GM12892 (cell line): ENCODE measurements around the gene TMEM109.

Source experiments
- DNase-seq: peaks from one replicate; pipeline ENCODE4 v3.0.0; 2011; ENCODE audit not compliant: insufficient read length
- FAIRE-seq: peaks from 2 replicates; lab custom pipeline; 2011; peaks lifted over from hg19 to GRCh38; lab: Jason Lieb, UNC
- POLR2A ChIP-seq: IDR thresholded peaks from 2 replicates; pipeline ENCODE4 v1.6.1; 2011; ENCODE audit warnings: low read depth, low read length, control low read depth
- POLR2AphosphoS5 ChIP-seq: IDR thresholded peaks from 2 replicates; pipeline ENCODE4 v1.6.1; 2011; ENCODE audit warnings: low read depth, low read length, control low read depth
- TAF1 ChIP-seq: IDR thresholded peaks from 2 replicates; pipeline ENCODE4 v1.6.1; 2011; ENCODE audit warnings: low read depth, mild to moderate bottlenecking, control low read depth, low read length, borderline replicate concordance

The TMEM109 gene

DNA sequence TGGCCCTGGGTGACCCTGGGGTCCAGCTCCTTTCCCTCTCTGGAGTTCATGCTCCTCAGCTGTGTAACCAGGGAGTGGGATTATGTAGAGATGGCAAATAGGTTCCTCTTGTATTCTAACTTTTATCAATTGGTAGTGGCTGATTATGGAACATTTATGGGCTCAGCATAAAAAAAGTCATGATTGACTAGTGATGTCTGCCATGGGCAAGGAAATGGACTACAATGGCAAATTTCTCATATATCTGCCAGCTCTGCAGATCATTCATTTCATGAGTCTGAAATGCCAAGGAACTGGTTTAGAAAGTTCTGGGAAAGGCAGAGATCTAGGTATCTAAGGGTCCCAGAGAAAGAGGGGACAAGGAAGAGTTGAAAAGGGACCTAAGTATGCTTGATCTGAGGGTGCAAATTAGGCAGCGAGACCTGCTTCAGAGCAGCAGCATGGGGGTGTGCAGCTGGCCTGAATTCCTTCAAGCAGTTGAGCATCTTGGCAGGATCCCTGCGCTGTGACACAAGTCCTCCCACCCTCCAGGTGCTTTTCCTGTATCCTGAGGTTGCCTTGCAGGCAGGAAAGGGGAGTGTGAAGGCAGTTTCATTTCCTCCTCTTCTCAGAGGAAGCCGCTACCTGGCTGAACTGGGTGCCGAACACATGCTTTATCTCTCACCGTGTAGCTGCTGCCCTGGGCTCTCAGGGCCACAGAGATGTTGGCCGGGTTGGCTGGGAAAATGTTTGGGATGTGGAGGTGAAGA is 27.6 kb downstream of the TMEM109 start:
- FAIRE-seq (no peak), DNase-seq (no peak)
- TF ChIP-seq TAF1 = no peak
- TF ChIP-seq POLR2AphosphoS5 = no peak
- TF ChIP-seq POLR2A = no peak

DNA sequence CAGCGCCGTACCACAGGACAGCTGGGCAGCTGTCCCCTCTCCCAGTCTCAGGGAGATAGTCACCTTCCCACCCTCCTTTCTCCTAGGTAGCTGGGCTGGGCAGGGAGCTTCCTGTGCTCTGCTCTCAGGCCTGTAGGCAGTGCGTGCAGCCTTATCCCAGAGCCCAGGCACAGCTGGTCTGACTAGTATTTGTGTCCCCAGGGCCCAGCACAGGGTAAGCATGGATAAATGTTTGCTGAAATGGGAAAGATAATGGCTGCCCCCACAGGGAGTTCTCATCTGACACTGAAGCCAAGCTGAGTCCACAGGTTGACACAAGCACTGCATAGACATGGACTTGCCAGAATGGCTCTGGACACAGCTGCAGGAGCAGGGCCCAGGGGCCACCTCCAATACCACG is 28.3 kb downstream of the TMEM109 start:
- no peak for DNase-seq
- no peak for TF ChIP-seq POLR2AphosphoS5
- no peak for TF ChIP-seq TAF1
- no peak for TF ChIP-seq POLR2A
- no peak for FAIRE-seq

DNA sequence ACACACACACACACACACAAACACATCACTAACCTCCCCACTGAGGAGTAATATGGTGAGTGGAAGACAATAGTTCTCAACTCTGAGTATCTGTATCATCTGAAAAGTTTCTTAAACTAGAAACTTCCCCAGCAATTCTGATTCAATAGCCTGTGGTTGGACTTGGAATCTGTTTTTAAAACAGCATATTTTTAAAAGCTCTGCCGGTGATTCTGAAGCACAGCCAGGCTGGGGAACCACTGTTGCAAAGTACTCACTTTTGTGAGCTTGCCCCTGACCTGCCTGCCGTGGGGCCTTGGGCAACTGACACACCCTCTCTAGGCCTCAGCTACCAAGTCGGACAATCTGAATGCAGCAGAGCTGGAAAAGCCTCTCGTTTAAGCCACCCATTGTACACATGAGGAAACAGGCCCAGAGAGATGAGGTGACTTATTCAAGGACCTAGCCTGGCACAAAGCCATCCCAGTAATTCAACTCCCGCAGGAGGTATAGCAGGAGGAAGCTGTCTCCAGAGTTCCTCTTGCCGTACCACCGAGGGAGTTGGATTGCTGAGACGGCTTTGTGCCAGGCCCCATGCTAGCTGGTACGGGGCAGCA is 29.1 kb downstream of the TMEM109 start:
- FAIRE-seq (no peak), DNase-seq (no peak)
- TF ChIP-seq POLR2A = no peak
- TF ChIP-seq POLR2AphosphoS5 = no peak
- no peak for TF ChIP-seq TAF1

DNA sequence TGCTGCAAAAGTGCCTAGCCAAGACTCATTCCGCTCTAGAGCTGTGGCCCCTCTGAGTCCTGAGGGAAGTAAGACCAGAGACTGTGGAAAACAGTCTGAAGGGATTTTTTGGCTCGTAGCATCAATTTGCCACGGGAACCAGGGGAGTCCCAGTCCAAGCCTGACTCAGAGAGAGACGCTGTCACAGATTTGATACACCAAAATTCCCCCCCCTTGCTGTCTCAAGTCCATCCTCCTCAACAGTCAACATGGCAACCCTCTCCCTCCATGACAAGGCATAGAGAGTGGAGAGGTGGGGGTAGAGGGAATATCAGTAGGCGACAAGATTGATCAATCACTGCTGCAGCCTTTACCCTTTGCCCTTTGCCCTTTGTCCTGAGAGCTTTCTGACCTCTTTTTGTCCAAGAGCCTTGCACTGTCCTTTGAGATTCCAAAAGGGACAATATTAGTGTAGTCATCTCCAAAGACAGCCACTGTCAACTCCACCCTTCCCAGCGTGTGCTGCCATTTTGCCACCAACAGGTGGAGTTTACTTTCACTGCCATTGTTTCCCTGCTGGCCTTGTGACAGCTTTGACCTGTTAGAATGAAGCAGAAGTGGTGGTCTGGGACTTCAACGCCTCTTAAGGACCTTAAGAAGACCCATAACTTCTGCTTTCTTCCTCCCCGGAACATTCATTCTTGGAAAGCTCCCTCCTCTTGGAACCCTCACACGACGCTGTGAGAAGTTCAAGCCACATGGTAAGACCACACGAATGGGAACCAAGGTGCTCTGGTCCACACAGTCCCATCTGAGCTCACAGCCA is 30.7 kb downstream of the TMEM109 start:
- TF ChIP-seq TAF1 (no peak), POLR2AphosphoS5 (no peak), POLR2A (no peak)
- DNase-seq (no peak), FAIRE-seq (peak; percentile 51)

DNA sequence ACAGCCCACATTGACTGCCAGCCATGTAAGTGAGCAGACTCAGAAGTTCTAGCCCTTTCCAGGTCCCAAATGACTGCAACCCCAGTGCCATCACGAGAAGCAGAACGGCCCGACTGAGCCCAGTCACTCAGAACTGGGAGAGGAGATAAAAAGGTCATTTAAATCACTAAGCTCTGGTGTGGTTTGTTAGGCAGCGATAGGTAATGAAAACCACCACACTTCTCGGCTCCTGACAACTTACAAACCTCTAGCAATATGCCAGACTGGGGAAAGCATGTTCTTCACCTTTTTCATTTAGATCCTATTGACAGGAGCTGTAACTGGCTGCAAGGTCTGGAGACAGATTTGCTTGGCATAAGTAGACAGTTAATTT is 31.3 kb downstream of the TMEM109 start:
- no peak for FAIRE-seq
- TF ChIP-seq POLR2AphosphoS5 = peak; percentile 44; the same call in 1 of the 2 replicates
- no peak for TF ChIP-seq TAF1
- DNase-seq = no peak

DNA sequence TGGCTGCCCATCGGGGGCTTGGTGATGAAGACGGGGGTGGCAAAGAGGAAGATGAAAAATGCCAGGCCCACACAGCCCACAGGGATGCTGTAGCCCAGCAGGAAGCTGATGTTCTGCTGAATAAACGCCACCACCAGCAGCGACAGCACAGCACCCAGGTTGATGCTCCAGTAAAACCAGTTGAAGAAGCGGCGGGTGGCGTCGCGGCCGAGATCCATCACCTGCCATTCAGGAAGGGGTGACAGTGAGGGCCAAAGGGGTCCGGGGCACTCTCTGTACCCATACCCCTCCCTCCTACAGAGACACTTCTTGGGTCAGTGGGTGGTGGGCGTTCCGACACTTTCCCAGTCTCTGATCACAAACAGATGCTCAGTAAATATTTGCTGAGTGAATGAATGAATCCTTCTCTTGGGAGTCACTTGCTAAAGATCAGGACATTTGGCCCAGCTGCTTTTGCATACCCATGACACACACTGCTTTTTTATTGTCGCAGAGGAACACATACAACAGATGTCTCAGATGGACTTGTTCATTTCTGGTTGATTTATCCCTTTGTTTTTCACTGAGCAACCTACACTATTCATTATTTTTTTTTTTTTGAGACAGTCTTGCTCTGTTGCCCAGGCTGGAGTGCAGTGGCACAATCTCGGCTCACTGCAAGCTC is 32.8 kb downstream of the TMEM109 start:
- DNase-seq = no peak
- 0 out of 2 replicates have a peak, but pooled peaks have one; percentile 24 for TF ChIP-seq POLR2AphosphoS5
- TF ChIP-seq POLR2A = no peak
- TF ChIP-seq TAF1 = no peak
- FAIRE-seq = no peak

DNA sequence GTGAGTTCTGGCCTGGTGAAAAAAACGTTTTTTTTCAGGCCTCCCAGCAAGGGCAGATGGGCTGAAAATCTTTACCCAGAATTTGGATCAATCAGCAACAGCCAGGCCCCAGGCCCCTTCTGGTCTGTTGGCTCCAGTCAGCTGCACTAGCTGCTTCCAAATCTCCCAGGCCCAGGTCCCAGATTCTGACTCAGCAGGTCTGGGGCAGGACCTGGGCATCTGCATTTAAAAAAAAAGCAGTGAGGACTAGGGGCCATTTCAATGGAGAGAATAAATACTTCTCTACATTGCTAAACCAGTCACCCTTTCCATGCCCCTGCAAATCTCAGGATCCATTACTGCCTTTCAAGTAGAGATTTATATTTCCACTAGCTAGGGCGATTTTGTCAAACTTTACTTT is 33.7 kb downstream of the TMEM109 start:
- DNase-seq (no peak), FAIRE-seq (no peak)
- TF ChIP-seq POLR2A (no peak), TAF1 (no peak), POLR2AphosphoS5 (no peak)

DNA sequence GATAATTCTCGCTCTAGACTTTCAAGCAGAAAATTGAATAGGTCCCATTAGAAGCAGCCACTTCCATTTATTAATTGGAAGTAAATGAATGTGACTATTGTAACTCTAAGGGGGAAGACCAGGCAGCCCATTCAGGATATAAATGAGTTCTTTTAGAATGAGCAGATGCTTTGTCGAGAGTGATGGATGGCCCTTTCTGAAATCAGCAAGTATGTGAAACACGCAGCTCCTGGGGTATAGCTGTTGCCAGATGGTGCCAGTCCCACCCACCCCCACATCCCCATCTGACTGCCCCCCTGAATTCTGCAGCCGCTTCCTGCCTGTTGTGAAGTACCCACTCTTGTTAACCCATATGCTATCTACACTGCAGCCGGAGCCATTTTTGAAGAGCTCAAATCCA is 34.3 kb downstream of the TMEM109 start:
- TF ChIP-seq TAF1 = no peak
- TF ChIP-seq POLR2AphosphoS5 = no peak
- TF ChIP-seq POLR2A = no peak
- FAIRE-seq (no peak), DNase-seq (no peak)

DNA sequence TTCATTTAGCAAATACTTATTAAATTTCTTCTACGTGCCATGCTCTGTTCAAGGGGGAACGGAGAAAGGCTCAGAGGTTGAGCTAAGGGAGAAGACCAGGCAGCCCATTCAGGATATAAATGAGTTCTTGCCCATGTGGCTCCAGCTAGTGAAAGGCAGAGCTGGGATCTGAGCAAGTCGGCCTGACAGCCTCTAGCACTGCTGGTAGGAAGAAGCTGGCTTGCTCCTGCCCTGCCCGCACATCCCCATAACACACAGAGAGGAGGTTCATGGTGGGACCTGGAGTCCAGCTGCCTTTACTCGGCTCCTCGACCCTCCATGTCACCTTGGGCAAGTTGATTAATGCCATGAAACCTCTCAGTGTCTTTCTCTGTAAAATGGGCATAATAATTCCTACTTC is 36.1 kb downstream of the TMEM109 start:
- peak; percentile 83 for FAIRE-seq

DNA sequence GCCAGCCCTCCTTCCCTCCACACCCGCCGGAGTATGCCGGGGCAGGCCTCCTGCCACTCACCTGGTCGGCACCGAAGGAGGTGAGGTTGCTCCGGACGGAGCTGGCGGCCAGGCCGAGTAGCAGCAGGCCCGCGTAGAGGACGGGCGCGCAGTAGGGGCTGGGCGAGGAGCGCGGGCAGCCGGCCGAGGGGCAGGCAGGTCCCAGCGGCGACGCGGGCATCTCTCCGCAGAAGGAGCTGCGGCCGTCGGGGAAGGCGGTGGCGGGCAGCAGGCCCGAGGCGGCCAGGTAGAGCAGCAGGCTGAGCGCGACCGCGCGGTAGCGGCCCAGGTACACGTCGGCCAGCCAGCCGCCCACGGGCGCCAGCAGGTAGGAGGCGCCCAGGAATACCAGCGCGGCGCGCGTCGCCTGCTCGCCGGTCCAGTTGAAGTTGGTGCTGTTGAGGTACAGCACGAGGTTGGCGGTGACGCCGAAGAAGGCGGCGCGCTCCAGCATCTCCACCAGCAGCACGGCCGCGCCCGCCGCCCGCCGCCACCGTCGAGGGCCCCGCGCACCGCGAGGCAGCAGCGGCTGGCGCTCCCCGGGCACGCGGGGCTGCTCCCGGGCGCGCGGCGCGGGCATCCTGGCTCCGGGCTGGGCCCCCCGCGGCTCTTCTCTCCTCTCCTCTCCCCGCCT is 37.1 kb downstream of the TMEM109 start:
- DNase-seq = no peak
- TF ChIP-seq POLR2A (peak; percentile 60; the same call in 1 of the 2 replicates), TAF1 (no peak; the same call in 1 of the 2 replicates)
- FAIRE-seq = peak; percentile 98

More for the DNA sequence above, 36.1 kb downstream of the TMEM109 start:
- DNase-seq = no peak
- TF ChIP-seq TAF1 (no peak), POLR2AphosphoS5 (0 out of 2 replicates have a peak, but pooled peaks have one; percentile 23), POLR2A (no peak)

DNA sequence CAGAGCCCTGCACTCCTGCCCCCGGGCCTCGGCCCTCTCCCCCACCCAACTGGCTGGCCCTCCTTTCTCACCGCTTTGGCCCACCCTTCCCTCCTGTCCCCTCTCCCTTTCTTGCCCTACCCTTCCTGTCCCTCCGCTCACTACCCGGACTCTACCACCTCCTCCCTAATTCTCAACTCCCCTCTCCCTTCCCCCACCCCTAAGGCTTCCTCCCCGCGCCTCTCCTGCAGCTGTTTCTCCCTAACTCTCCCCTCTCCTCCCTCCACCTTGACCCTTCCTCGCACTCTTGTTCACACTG is 37.6 kb downstream of the TMEM109 start:
- no peak for DNase-seq
- TF ChIP-seq TAF1 (no peak), POLR2AphosphoS5 (peak; percentile 17; the same call in 1 of the 2 replicates)
- FAIRE-seq = no peak
